ENCODE results near the gene CD63.

Gene CD63

GRCh38 chr12:55736780-55737580 lies 8.2 kb upstream of the CD63 start:
- Histone ChIP-seq H3K4me1 (ENCODE audit: control insufficient read depth, insufficient read depth, low read length) (peaks cover 8% of the 10 kb centered on the region; the same call in 1 of the 2 replicates), H3K4me3 (ENCODE audit: low read depth, low read length) (no peak overlapping the region), H3K27ac (ENCODE audit: extremely low read depth, low read depth, low read length) (no peak overlapping the region), H3K9me3 (ENCODE audit: control insufficient read depth, insufficient read depth, low read depth, low read length) (no peaks in the 10 kb centered on the region), H3K36me3 (ENCODE audit: control insufficient read depth in 2 of 2, insufficient read depth in 1 of 2, low read length in 2 of 2) (no peaks in the 10 kb centered on the region)
- ChIA-PET POLR2A (interaction anchor here (1.1 to 3.4 kb wide), 5 partner anchors 7 to 92 kb away, joined by 3 to 24 read pairs (median 4); partner anchors contain the start of genes CD63, DNAJC14, ORMDL2 and SARNP), CTCF (interaction anchor here (0.5 to 6.8 kb wide), 50 partner anchors 7 to 593 kb away, joined by 3 to 127 read pairs (median 5); partner anchors contain the start of genes BLOC1S1, CD63, ITGA7 and ORMDL2)
- TF ChIP-seq CTCF (tag by site-specific recombination; IDR thresholded peaks at IDR 0.05) (peak; percentile 98), KLF8 (tag by site-specific recombination; IDR thresholded peaks at IDR 0.05) (no peak; the same call in 1 of the 2 replicates), ZIC2 (tag by site-specific recombination; IDR thresholded peaks at IDR 0.05) (peak; percentile 69), GLI2 (tag by site-specific recombination; IDR thresholded peaks at IDR 0.05; ENCODE audit: borderline replicate concordance, low read depth) (no peak), ZNF10 (tag by site-specific recombination; IDR thresholded peaks at IDR 0.05) (no peak), ZBTB17 (tag by site-specific recombination; IDR thresholded peaks at IDR 0.05) (peak; percentile 85), ZSCAN30 (tag by site-specific recombination; IDR thresholded peaks at IDR 0.05) (peak; percentile 19; the same call in 1 of the 2 replicates), ELK4 (IDR thresholded peaks at IDR 0.05; ENCODE audit: borderline replicate concordance, low read depth, low read length) (no peak), PRDM10 (tag by site-specific recombination; IDR thresholded peaks at IDR 0.05) (peak; percentile 97), ZNF837 (tag by site-specific recombination; IDR thresholded peaks at IDR 0.05) (no peak), ZNF184 (tag by site-specific recombination; IDR thresholded peaks at IDR 0.05) (no peak), KLF9 (tag by site-specific recombination; IDR thresholded peaks at IDR 0.05; ENCODE audit: low read depth) (no peak), PRDM1 (tag by site-specific recombination; IDR thresholded peaks at IDR 0.05) (peak; percentile 89), TCF7L2 (IDR thresholded peaks at IDR 0.05; ENCODE audit: borderline replicate concordance, low read depth, low read length) (no peak), ZNF624 (tag by site-specific recombination; IDR thresholded peaks at IDR 0.05) (no peak), ZNF350 (tag by site-specific recombination; IDR thresholded peaks at IDR 0.05) (no peak), IKZF3 (tag by site-specific recombination; IDR thresholded peaks at IDR 0.05) (peak; percentile 85), ZXDB (tag by site-specific recombination; IDR thresholded peaks at IDR 0.05) (0 out of 2 replicates have a peak, but pooled peaks have one; percentile 18), ZFP41 (tag by site-specific recombination; IDR thresholded peaks at IDR 0.05; ENCODE audit: borderline replicate concordance) (no peak), ZNF600 (tag by site-specific recombination; IDR thresholded peaks at IDR 0.05) (peak; percentile 48; the same call in 1 of the 2 replicates), ZNF138 (tag by site-specific recombination; IDR thresholded peaks at IDR 0.05; ENCODE audit: borderline replicate concordance) (no peak)
- TF ChIP-seq, protein P1, sequence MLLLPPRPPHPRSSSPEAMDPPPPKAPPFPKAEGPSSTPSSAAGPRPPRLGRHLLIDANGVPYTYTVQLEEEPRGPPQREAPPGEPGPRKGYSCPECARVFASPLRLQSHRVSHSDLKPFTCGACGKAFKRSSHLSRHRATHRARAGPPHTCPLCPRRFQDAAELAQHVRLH (tag by site-specific recombination; IDR thresholded peaks at IDR 0.05), result peak; percentile 55; the same call in 1 of the 2 replicates
- TF ChIP-seq, protein P2, sequence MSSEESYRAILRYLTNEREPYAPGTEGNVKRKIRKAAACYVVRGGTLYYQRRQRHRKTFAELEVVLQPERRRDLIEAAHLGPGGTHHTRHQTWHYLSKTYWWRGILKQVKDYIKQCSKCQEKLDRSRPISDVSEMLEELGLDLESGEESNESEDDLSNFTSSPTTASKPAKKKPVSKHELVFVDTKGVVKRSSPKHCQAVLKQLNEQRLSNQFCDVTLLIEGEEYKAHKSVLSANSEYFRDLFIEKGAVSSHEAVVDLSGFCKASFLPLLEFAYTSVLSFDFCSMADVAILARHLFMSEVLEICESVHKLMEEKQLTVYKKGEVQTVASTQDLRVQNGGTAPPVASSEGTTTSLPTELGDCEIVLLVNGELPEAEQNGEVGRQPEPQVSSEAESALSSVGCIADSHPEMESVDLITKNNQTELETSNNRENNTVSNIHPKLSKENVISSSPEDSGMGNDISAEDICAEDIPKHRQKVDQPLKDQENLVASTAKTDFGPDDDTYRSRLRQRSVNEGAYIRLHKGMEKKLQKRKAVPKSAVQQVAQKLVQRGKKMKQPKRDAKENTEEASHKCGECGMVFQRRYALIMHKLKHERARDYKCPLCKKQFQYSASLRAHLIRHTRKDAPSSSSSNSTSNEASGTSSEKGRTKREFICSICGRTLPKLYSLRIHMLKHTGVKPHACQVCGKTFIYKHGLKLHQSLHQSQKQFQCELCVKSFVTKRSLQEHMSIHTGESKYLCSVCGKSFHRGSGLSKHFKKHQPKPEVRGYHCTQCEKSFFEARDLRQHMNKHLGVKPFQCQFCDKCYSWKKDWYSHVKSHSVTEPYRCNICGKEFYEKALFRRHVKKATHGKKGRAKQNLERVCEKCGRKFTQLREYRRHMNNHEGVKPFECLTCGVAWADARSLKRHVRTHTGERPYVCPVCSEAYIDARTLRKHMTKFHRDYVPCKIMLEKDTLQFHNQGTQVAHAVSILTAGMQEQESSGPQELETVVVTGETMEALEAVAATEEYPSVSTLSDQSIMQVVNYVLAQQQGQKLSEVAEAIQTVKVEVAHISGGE (tag by site-specific recombination; conservative IDR thresholded peaks at IDR 0.05; ENCODE audit: low read depth), result no peak
- TF ChIP-seq, protein P3, sequence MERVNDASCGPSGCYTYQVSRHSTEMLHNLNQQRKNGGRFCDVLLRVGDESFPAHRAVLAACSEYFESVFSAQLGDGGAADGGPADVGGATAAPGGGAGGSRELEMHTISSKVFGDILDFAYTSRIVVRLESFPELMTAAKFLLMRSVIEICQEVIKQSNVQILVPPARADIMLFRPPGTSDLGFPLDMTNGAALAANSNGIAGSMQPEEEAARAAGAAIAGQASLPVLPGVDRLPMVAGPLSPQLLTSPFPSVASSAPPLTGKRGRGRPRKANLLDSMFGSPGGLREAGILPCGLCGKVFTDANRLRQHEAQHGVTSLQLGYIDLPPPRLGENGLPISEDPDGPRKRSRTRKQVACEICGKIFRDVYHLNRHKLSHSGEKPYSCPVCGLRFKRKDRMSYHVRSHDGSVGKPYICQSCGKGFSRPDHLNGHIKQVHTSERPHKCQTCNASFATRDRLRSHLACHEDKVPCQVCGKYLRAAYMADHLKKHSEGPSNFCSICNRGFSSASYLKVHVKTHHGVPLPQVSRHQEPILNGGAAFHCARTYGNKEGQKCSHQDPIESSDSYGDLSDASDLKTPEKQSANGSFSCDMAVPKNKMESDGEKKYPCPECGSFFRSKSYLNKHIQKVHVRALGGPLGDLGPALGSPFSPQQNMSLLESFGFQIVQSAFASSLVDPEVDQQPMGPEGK (tag by site-specific recombination; IDR thresholded peaks at IDR 0.05), result 0 out of 2 replicates have a peak, but pooled peaks have one; percentile 25
